GM12872 (cell line): ENCODE measurements around the gene RCAN3.

ENCODE experiments used
- TF ChIP-seq, protein P1 (sequence below): IDR thresholded peaks from 3 replicates; pipeline ENCODE4 v1.5.1; 2011; ENCODE audit warnings: low read depth, mild to moderate bottlenecking, low read length, moderate library complexity; ENCODE audit not compliant: insufficient read depth

Gene RCAN3

DNA sequence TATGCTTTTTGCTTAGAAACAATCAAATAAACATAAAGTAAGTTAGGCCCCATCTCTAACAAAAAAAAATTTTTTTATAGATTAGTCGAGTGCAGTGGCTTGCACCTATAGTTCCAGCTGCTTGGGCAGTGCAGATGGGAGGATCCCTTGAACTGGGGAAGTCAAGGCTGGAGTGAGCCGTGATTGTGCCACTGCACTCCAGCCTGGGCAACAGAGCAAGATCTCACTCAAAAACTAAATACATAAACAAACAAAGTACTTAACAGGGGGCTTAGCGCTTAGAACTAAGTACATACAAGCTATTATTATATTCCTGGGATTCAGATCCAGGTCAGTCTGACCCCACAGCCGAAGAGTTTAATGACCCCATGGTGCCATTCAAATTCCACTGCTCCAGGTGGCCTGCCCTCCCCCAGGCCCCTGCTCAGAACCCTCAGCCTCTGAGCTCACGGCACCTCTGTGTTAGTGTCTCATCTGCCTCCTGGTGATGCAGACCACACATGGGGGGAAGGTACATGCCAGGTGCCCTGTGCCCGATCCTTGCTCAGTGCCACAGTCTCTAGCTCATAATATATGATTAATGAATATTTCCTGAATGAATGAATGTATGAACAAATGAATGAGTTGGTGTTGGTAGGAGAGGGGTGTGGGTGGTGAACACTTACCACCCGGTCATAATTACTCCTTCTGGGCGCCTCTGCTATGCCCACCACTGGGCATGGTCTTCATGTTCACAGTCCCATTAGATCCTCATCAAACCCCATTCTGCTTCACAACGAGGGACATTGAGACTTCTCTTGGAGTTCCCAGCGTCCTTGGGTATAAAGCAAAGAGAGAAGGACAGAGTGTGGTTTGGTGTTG, 67.9 kb downstream of the RCAN3 start:
- TF ChIP-seq, protein P1, sequence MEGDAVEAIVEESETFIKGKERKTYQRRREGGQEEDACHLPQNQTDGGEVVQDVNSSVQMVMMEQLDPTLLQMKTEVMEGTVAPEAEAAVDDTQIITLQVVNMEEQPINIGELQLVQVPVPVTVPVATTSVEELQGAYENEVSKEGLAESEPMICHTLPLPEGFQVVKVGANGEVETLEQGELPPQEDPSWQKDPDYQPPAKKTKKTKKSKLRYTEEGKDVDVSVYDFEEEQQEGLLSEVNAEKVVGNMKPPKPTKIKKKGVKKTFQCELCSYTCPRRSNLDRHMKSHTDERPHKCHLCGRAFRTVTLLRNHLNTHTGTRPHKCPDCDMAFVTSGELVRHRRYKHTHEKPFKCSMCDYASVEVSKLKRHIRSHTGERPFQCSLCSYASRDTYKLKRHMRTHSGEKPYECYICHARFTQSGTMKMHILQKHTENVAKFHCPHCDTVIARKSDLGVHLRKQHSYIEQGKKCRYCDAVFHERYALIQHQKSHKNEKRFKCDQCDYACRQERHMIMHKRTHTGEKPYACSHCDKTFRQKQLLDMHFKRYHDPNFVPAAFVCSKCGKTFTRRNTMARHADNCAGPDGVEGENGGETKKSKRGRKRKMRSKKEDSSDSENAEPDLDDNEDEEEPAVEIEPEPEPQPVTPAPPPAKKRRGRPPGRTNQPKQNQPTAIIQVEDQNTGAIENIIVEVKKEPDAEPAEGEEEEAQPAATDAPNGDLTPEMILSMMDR, result no peak

DNA sequence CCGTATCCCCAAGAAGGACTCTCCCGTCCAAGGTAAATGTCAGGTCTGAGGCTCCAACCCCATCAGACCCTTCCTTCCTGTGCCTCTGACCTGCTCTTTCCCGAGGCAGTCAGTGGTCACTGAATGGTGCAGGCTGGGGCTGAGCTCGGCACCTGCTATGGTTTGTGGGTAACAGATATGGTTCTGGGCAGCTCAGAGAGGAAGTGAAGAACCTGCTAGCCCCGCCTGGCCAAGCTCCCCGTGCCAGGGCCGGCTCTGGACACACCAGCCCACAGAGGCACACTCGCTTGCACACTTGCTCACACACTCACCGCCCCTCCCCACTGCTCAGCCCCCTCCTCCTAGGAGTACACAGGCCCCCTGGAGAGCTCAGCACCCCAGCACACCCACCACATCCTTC, 69.7 kb downstream of the RCAN3 start:
- TF ChIP-seq, protein P1, result no peak

GRCh38 chr1:24575905-24576587, 73.4 kb downstream of the RCAN3 start:
- TF ChIP-seq, protein P1, result no peak

DNA sequence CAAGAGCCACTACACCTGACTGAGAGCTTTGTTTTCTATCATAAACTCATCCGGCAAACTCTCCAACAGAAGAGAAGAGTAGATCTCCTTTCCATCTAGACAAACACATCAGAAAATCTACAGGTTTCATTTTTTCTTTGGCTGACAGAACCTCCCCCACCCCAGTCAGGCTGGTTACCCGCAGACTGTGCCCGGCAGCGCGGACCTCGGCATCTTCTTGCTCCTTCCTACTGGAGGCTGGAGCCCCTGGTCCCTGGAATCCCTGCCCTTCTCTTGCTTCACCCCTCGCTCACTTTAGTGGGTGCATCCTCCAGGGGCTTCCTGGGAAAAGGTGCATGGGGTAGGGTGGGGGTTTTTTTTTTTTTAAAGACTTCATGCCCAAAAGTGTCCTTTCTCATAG, 76.2 kb downstream of the RCAN3 start:
- TF ChIP-seq, protein P1, result no peak

DNA sequence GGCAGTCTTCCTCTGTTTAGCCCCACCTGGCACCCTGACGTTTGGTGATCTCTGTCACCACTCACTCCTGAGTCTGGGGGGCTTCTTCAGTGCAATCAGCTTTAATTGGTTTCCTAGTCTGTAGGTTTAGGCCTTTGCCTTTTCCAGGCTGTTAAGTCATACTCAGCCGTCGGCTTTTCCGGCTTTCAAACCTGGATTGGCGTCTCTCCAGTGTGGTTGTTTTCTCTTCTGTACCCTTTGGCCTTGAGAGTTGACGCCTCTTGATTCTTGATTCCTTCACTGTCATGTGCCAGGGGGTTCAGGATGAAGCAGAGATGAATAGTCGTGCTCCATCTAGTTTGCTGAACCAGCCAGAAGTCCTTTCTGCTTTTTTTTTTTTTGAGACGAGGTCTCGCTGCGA, 78.1 kb downstream of the RCAN3 start:
- TF ChIP-seq, protein P1, result no peak

DNA sequence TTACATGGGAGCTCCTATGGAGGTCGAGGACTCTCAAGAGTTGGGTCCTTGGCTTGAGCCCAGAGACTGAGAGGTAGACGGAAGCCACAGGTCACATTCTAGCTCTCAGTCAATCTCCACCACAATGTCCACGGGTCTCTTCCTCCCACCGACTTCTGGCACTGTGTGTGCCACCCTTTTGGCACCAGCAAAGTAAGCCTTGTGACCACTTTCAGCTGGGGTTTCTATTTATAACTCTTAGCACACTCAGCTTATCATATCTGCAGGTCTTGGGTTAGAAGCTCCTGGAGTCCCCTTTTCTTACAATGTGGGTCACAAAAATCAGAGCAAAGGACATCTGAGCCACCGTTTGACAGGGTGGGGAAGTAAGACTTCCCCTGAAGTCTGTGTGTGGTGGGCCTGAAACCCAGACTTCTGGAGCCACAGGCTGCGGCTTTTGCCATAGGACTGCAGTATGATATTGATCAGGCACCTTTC, 81.6 kb downstream of the RCAN3 start:
- TF ChIP-seq, protein P1, result no peak

DNA sequence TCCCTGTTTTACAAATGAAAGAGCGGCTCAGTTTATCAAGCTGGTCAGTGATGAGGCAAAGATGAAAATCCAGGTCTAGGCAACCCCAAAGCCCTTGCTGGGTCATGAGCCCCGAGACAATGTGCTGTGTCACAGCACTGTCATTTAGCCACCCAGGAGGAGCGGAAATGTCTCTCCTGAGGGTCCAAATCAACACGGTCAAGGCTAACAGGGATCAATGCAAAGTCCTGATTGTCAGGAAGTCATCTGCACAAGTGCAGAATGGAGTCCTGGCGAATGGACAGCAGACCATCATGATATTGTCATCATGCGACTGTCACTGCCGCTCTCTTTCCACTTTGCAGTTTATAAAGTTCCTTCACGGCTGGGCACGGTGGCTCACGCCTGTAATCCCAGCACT, 83.5 kb downstream of the RCAN3 start:
- TF ChIP-seq, protein P1, result no peak
